LoVo (cell line): ENCODE measurements around the gene RTRAF.
A peak's percentile ranks its signal among the peaks of the same experiment; 100 is the strongest.

Experiments
- DNase-seq: peaks from one replicate; pipeline ENCODE4 v3.0.0-alpha.2; 2016; ENCODE audit warnings: low spot score

RTRAF gene

DNA sequence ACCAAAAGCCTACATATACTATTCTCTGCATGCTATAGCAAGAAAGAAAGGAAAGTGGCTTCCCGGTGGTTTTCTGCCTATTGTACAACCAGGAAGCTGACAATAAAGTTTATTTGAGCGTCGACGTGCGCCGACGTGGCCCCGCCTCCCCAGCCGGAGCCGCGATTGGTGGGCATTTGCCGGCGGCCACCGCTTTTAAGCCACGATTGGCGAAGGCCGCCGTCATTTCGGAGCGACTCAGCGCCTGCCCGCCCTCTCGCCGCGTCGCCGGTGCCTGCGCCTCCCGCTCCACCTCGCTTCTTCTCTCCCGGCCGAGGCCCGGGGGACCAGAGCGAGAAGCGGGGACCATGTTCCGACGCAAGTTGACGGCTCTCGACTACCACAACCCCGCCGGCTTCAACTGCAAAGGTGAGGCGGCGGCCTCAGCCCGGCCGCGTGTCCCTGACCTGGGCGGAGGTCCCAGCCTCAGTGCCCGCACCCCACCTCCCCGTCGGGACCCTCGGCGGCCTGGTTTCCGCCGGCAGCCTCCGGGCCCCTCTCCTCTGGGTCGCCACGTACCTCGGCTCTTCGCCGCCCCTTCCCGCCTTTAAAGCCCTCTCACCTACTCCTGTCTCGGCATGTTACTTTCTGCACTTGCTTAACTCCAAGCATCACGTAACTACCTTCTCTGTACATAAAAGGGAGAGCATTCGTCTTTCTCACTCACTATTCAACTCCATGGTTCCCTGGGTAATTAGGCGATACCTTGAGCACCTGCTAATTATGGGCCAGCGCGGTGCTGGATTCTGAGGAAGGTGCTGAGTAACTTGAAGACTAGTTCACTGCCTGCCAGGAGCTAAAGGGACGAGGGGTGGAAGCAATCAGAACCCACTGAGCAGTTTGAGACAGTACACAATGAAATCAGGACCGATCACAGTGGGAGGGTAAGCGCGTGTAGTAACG is at the start of gene RTRAF:
Gene RTRAF, plus strand, starts transcription at position 254 of the 942 bp plus-strand sequence. Its CDS starts 94 bp downstream, at position 348.
- peak; percentile 95 for DNase-seq

GRCh38 chr14:51939755-51940301 is 49.5 kb upstream of the RTRAF start:
- DNase-seq: no peak

GRCh38 chr14:51942971-51943370 is 46.4 kb upstream of the RTRAF start:
- no peak for DNase-seq

DNA sequence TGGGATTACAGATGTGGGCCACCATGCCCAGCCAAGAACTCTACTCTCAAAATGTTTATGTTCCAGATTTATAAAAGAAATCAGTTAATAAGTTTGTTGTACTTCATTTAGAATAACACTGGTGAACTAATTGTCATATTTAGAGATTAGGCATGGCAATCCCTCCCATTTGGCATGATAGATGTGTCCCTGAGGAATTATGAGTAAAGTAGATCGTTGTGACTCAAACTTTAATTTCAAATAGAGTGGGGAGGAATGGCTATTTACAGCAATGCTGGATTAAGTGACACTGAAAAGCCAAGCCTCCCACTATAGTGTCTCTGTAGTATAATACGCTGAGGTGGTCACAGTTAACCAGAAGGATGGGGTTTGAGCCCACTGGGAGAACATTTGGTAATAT is 39.3 kb upstream of the RTRAF start:
- no peak for DNase-seq

DNA sequence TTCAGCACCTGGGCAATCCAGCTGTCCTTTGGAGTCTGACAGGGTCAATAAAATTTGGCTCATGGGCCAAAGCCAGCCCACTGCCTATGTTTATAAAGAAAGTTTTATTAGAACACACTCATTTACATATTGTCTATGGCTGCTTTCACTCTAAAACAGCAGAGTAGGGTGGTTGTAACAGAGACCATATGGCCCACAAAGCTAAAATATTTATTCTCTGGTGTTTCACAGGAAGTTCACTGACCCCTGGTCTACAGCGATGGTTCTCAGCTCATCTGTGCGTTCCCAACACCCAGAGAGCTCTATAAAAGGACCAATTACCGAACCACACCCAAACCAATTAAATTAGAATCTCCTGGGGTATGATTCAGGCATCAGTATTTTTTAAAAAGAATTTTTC is 37.7 kb upstream of the RTRAF start:
- DNase-seq: no peak

DNA sequence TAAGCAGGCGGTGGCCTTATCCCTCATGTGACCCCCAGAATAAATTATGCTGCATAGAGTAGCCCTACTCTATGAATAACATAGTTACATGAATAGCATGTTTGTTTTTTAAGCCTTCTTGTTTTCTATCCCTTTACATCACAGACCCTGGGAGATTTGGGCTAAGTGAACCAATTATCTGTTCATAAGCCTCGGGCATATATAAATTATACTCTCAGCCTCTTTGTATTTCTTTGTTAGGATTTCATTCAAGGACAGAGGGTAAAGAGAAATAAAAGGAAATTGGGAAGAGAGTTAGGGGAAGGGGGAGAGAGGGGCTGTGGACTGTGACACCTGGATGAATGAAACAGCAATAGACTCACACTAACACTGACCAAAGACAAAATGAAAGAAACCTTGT is 35.3 kb upstream of the RTRAF start:
- no peak for DNase-seq

GRCh38 chr14:51954657-51955056 is 34.7 kb upstream of the RTRAF start:
- no peak for DNase-seq

GRCh38 chr14:51957950-51958349 is 31.4 kb upstream of the RTRAF start:
- no peak for DNase-seq

GRCh38 chr14:51959928-51960327 is 29.4 kb upstream of the RTRAF start:
- DNase-seq: no peak

GRCh38 chr14:51960866-51961265 is 28.5 kb upstream of the RTRAF start:
- no peak for DNase-seq

DNA sequence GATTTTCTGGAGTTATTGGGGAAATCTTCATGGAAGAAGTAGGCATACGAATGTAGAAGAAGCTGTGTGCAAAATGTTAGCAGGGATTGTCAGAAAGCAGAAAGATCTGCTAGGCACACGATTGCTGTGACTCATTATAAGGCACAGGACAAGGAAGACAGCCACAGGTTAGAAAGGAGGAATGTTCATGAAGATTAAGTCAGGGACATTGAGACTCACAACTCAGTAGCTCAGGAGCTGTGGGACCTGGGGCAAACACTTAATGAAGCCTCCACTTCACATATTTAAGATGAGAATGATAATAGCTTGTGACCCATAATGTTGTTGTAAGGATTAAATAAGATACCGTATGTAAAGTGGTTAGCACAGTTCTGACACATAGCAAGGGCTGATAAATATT is 26.6 kb upstream of the RTRAF start:
- DNase-seq: no peak

DNA sequence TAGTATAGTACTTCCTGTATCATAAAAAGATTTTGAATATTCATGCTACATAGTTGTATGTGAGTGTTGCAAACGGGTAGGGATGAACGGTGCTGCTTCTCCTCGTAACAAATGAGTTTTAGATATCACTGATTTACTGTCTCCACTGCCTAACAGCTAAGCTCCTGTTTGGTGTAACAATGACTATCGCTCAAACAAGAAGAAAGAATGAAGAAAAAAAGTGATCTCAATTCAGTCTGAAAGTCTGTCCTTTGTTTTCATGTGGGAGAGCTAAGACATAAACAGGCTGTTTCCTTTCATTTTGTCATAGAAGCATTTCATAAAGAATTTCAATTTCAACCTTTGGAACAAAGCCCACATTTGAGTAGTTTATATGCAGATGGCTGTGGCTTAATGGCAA is 26.1 kb upstream of the RTRAF start:
- no peak for DNase-seq

DNA sequence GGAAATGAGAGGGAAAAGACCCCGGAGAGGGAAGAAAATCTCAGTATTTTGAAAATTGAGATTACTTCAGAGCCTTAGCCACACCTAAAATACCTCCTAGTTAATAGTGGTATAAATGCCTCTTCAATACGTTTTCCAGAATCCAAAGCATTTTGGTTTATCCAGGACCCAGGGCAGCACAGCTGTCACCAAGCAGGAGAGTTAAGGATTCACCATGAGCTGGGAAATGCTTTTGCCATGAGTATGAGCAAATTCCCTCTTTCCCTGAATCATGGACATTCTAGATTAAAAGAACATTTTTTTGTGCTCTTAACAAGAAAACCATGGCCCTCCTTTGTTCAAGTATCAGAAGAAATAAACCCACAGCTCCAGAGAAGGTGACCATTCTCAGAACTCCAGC is 21.8 kb upstream of the RTRAF start:
- DNase-seq: no peak

- no peak for DNase-seq
These were observed 19.4 kb upstream of the RTRAF start for GRCh38 chr14:51969852-51970540.

DNA sequence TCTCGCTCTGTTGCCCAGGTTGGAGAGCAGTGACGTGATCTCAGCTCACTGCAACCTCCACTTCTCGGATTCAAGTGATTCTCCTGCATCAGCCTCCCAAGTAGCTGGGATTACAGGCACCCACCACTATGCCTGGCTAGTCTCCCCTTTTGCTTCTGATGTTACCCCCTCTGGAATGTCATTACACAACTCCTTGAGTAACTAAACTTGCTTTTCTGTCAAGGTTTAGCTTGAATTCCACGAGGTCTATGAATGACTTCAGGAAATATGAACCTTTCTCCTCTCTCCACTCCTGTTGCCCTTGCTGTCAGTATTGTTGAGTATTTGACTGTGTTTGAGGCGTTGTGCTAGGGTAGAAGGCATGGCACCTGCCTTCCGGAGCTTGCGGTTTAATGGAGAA is 16.8 kb upstream of the RTRAF start:
- no peak for DNase-seq

DNA sequence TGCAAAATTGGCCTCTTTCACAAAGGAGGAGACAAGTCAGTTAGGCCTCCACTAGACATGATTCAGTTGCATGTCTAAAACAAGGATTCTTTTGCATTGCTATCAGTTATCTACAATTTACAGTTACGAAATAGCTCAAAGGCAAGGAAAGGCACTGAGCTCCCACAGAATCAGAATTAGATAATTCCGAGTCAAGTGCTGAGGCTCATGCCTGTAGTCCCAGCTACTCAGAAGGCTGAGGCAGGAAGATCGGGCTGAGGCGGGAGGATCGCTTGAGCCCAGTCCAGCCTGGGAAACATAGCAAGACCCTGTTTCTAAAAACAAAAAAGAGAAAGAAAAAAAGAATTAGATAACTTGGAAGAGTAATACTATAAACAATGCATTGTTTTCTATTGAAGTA is 12.3 kb upstream of the RTRAF start:
- DNase-seq: no peak

DNA sequence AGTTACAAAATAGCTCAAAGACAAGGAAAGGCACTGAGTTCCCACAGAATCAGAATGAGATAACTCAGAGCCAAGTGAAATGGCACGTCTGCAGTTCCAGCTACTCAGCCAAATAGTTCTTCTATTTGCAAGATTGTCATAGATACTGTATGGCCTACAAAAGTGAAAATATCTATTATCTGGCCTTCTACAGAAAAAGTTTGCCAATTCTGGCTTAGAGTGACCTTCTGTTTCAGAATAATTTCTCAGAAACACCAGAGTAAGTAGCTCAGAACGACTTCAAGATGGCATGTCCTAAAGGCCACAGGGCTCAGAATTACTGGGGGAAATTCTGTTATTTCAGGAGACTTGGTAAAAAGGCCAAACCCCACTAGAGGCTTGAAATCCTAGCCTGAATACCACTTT is 10.7 kb upstream of the RTRAF start:
- DNase-seq: no peak

DNA sequence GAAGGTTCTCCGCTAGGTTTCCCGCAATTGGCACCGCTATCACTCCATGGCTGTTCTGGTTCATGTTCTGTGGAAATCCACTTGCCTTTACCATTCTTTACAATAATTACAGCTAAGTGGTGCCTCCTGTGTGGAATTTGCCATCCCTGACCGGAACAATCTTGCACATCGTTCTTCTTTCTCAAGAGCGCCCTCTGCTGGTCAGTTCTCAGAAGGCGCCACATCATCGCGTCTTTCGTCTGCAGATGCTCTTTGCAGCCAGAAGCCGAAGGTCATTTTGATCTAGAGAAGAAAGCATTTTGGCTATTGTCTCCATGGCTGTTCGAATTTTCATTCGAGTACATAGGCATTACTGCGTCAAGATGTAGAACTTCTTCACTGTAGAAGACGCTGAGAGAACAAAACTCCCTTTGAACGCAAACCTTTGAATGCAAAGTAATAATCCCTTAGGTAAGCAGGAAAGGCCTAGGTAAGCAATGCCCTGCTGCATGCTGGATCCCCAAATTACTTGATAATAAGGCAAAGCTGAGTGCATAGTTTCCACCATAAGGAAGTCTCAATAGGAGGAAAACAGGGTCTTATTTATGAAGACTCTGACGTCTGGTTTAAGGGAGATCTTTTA is 10.1 kb upstream of the RTRAF start:
- DNase-seq: peak; percentile 66

DNA sequence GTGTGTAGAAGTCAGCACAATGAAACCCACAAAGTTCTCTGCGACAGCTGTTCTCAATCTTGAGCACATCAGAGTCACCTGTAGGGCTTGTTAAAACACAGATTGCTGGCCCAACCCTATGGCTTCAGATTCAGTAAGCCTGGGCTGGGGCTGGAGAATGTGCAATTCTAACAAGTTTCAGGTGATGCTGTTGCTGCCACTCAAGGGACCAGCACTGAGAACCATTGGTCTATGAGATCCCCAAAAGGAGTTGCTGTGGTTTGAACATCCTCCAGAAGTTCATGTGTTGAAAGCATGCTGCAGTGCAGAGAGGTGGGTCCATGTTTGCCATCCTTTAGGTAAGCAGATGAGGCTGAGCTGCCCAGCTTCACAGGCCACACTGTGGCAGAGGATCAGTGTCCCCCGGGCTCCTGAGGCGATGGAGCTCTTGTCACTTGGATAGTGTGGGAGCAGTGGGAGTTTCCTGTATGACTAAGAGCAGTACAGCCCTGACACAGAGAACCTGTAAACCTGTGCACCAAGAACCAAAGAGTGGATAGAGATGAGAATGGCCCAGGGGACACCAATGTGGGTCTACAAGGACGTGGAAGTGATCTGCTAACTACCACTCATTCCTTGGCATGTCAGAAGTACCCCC is 8.0 kb upstream of the RTRAF start:
- DNase-seq: no peak

DNA sequence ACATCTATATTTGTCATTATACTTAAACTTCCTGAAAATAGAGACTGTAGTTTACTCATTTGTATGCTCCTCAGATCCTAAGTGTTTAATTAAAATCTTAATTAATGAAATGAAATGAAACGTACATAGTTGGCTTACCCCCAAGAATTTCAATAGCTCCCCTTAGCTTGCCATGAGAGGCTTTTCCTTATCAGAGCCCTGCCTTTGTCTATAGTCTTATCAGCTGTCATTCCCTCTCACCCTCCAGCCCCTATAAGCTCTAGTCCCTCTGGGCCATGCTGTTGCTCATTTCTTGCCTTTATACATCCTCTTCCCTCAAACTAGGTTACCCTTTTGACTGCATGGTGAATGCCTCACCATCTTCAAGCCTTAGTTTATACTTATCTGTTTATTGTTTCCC is 1.1 kb upstream of the RTRAF start:
- DNase-seq: no peak

GRCh38 chr14:51990488-51990887 is 1.1 kb downstream of the RTRAF start:
- DNase-seq: no peak

GRCh38 chr14:51993285-51993920 is 4.1 kb downstream of the RTRAF start:
- no peak for DNase-seq
